GM12892 (cell line): ENCODE results near the gene FBLN1.
"Not testable (repeated sequence)": the region's sequence is repeated elsewhere in the genome, so short reads cannot be mapped to it uniquely, and the experiment has no call there.

Experiments
- DNase-seq: peaks from one replicate; pipeline ENCODE4 v3.0.0; 2011; ENCODE audit not compliant: insufficient read length
- FAIRE-seq: peaks from 2 replicates; lab custom pipeline; 2011; peaks lifted over from hg19 to GRCh38; lab: Jason Lieb, UNC
- POLR2A ChIP-seq: IDR thresholded peaks from 2 replicates; pipeline ENCODE4 v1.6.1; 2011; ENCODE audit warnings: low read depth, low read length, control low read depth
- POLR2AphosphoS5 ChIP-seq: IDR thresholded peaks from 2 replicates; pipeline ENCODE4 v1.6.1; 2011; ENCODE audit warnings: low read depth, low read length, control low read depth
- TAF1 ChIP-seq: IDR thresholded peaks from 2 replicates; pipeline ENCODE4 v1.6.1; 2011; ENCODE audit warnings: low read depth, mild to moderate bottlenecking, control low read depth, low read length, borderline replicate concordance

Gene FBLN1

GRCh38 chr22:45608763-45609180 is 106.1 kb downstream of the FBLN1 start:
- no peak for DNase-seq
- FAIRE-seq = no peak
- TF ChIP-seq POLR2A (no peak), POLR2AphosphoS5 (no peak), TAF1 (no peak)

GRCh38 chr22:45612451-45612901 is 109.8 kb downstream of the FBLN1 start:
- TF ChIP-seq POLR2AphosphoS5 (no peak), TAF1 (no peak), POLR2A (no peak)
- DNase-seq (no peak), FAIRE-seq (no peak)

DNA sequence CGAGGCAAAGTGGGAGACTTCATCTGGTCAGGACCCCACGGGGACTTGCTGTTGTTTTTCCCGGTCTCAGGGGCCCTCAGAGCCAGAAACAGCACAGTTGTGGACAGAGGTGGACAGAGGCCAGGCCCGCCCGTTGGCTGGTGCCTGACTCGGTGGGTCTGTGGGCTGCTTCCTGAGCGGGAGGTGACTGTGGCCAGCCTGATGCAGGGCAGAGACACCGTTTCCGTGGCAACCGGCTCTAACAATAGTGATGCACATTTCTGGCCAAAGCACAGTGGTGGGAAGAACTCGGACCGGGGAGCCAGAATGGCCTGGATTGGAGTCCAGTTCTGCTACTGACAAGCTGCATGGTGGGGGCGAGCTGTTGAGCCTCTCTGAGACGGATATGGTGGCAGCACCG is 110.3 kb downstream of the FBLN1 start:
- DNase-seq (no peak), FAIRE-seq (no peak)
- TF ChIP-seq TAF1 (no peak), POLR2A (no peak), POLR2AphosphoS5 (no peak)

DNA sequence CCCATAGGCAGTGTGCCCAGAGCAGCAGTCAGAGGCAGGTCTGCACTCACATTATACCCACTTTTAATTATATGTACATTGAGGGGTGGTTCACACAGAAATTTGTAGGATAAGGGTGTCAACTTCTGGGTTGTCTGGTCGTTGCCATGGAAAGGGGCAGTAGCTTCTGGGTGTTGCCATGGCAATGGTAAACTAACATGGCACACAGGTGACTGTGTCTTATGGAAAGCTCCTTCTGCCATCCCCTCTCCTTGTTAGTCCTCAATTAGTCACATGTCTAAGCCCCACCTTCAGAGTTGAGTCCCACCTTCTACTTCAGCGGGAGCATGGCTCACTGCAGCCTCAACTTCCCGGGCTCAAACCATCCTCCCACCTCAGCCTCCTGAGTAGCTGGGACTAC is 112.7 kb downstream of the FBLN1 start:
- TF ChIP-seq TAF1 = no peak
- no peak for TF ChIP-seq POLR2A
- no peak for TF ChIP-seq POLR2AphosphoS5
- DNase-seq (no peak), FAIRE-seq (no peak)

GRCh38 chr22:45616432-45616831 is 113.7 kb downstream of the FBLN1 start:
- DNase-seq (no peak), FAIRE-seq (no peak)
- no peak for TF ChIP-seq POLR2A
- TF ChIP-seq POLR2AphosphoS5 = no peak
- TF ChIP-seq TAF1 = no peak

DNA sequence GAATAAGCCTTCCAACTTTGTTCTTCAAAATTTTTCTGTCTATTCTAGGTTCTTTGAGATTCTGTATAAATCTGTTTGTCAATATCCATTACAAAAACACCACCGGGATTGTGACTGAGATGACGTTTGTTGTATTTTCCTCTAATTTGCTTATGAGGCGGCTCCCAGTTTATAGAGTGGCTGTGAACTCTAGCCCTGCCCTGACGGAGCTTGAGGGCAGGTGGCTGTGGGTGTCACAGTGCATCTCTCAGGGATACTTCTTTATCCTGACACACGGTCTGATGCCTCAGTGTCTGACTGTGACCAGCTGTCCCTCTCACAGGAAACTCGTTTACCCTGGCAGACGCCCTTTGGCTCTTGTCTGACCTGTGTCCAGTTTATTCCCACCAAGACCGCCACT is 115.3 kb downstream of the FBLN1 start:
- DNase-seq (no peak), FAIRE-seq (no peak)
- no peak for TF ChIP-seq POLR2A
- no peak for TF ChIP-seq TAF1
- TF ChIP-seq POLR2AphosphoS5 = no peak

GRCh38 chr22:45620706-45621105 is 118.0 kb downstream of the FBLN1 start:
- TF ChIP-seq TAF1 = no peak
- TF ChIP-seq POLR2A = no peak
- TF ChIP-seq POLR2AphosphoS5 = no peak
- DNase-seq (no peak), FAIRE-seq (no peak)

DNA sequence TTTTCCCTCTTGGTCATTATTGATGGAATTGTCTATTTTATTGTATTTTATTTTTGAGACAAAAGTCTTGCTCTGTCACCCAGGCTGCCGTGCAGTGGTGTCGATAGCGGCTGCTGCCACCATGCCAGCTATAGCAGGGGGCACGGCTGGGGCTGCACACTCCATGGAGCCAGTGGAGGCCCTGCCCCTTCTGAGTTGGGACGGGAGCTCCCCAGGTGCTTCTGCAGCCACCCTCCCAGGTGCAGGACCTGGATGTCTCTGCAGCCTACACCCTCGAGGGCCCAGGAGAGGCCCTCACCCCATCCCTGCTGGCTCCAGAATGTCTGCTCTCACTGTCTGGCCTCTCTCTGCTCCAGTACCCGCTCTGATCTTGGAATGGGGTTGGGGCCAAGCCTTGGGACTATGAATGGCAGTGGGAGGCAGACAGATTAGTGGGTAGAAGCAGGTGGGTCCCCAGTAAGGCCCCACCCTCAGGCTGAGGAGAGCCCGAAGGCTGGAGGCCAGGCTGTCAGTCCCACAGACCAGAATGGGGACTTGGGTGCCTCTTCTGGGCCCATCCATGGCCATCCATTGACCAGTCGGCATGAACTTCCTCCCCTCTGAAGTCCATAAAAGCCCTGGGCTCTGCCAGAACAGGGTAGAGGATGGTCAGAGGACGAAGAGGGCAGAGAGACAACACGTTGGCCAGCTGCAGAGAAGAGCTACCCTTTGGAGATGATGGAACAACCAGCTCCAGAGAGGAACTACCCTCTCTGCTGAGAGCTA is 119.3 kb downstream of the FBLN1 start:
- DNase-seq = no peak
- TF ChIP-seq POLR2A (no peak), POLR2AphosphoS5 (no peak), TAF1 (no peak)
- FAIRE-seq = no peak

DNA sequence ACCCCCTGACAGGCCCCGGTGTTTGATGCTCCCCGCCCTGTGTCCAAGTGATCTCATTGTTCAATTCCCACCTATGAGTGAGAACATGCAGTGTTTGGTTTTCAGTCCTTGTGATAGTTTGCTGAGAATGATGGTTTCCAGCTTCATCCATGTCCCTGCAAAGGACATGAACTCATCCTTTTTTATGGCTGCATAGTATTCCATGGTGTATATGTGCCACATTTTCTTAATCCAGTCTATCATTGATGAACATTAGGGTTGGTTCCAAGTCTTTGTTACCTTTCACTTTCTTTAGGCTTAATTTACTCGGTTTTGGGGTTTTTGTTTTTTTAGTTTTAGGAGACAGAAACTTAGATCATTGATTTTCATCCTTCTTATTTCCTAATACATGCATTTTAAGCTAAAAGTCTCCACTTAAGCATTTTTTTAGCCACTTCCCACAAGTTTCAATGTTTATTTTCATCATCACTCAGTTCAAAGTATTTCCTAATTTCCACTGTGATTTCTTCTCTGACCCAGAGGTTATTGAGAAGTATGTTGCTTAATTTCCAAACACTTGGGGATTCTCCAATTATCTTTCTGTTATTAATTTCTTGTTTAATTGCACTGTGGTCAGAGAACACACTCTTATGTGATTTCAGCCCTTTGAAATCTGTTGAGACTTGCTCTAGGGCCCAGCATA is 120.9 kb downstream of the FBLN1 start:
- not testable (repeated sequence) for FAIRE-seq, DNase-seq

GRCh38 chr22:45626198-45626651 is 123.5 kb downstream of the FBLN1 start:
- TF ChIP-seq TAF1 = no peak
- TF ChIP-seq POLR2A = no peak
- FAIRE-seq (no peak), DNase-seq (no peak)

GRCh38 chr22:45627489-45628233 is 125.0 kb downstream of the FBLN1 start:
- no peak for TF ChIP-seq TAF1
- no peak for TF ChIP-seq POLR2AphosphoS5
- no peak for TF ChIP-seq POLR2A
- no peak for DNase-seq
- no peak for FAIRE-seq

DNA sequence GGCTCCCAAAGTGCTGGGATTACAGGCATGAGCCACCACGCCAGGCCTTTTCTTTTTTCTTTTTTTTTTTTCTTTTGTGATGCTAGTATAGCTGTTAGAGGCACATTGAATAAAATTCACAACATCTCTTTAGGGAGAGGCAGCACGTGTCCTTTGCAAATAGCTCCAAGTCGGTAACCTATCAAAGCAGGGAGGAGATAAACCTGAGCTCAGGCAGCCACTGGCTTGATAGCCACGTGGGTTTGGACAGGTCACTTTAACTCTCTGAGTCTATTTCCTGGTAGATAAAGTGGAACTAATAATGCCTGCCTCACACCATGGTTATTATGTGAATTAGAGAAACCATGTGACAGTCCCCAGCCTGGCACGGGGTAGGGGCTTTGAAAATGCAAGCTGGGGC is 125.8 kb downstream of the FBLN1 start:
- TF ChIP-seq POLR2AphosphoS5 = no peak
- no peak for TF ChIP-seq TAF1
- no peak for TF ChIP-seq POLR2A
- no peak for DNase-seq
- no peak for FAIRE-seq
